K562 (cell line): ENCODE measurements around the gene UNC5C. TPM values are rescaled to one million over a fixed set of nuclear protein-coding genes. Genes with fewer than 3 reads are reported as not detected.

Experiments
- ETV6 ChIP-seq, 3 experiments: fragments of 150-350 bp in 1 of 3; sonication (generic) in 1 of 3; formaldehyde crosslinking in 1 of 3; IDR thresholded peaks; 2 replicates each; pipeline versions ENCODE4 v1.6.1 to v1.8.0; 2014 to 2022; ENCODE audit warnings: borderline replicate concordance in 2 of 3, low read depth in 2 of 3, antibody characterized with exemption in 1 of 3, low read length in 1 of 3, mild to moderate bottlenecking in 1 of 3, missing genetic modification reagents in 1 of 3
- KDM4B ChIP-seq, 2 experiments: fragments of 450-650 bp in 1 of 2; sonication (generic) in 1 of 2; IDR thresholded peaks; 2 replicates each; pipeline ENCODE4 v1.6.1; 2016 to 2017; ENCODE audit warnings: borderline replicate concordance in 2 of 2, antibody characterized with exemption in 1 of 2, low read depth in 1 of 2, mild to moderate bottlenecking in 1 of 2
- NR3C1 ChIP-seq: sonication (generic); formaldehyde crosslinking; IDR thresholded peaks from 2 replicates; pipeline ENCODE4 v1.8.1; 2022; ENCODE audit warnings: missing genetic modification reagents
- ZNF197 ChIP-seq: fragments of 200-800 bp; sonication (Bioruptor generic); IDR thresholded peaks from 2 replicates; pipeline ENCODE4 v1.6.1; 2016; ENCODE audit warnings: low read depth, missing genetic modification characterization, missing compliant biosample characterization
- polyA plus RNA-seq, 8 experiments: library from polyadenylated mRNA; depleted of rRNA in 4 of 8; stranded (reverse) in 5 of 8; unstranded in 3 of 8; fragments of >200 nt; fragmentation: Nextera tagmentation in 2 of 8; fragmentation: Illumina TruSeq in 1 of 8; extraction: Ambion mirVana in 2 of 8; extraction: Trizol in 1 of 8; gene quantifications; 2 replicates each; pipeline versions ENCODE4 v1.2.1 to v1.2.3, GENCODE V29; 2011 to 2014; ENCODE audit warnings: inconsistent platforms in 1 of 8, missing spikeins in 1 of 8
- total RNA-seq, 7 experiments: library from RNA; depleted of rRNA in 6 of 7; stranded (reverse); fragments of >200 nt in 6 of 7; fragmentation: Illumina TruSeq in 2 of 7; extraction: Trizol in 2 of 7; gene quantifications; 2 replicates each; pipeline versions ENCODE4 v1.2.1 to v1.2.3, GENCODE V29; 2011 to 2021; ENCODE audit warnings: low replicate concordance in 1 of 7
- TF ChIP-seq, protein P1 (sequence below): fragments of 450-650 bp; IDR thresholded peaks from 2 replicates; pipeline ENCODE4 v1.6.1; 2016
- TF ChIP-seq, protein P2 (sequence below), 2 experiments: IDR thresholded peaks in 1 of 2; conservative IDR thresholded peaks in 1 of 2; 2 replicates each; pipeline ENCODE4 v1.6.1; 2016; ENCODE audit warnings: low read depth in 2 of 2, mild to moderate bottlenecking in 1 of 2, missing compliant biosample characterization in 1 of 2, missing genetic modification characterization in 1 of 2, moderate library complexity in 1 of 2

The UNC5C gene
- total and polyA plus RNA-seq, 9 of the 15 experiments (the other 6 are each of a cell fraction or from before 2014, with no cell fraction given): under 0.01 to 0.10 (median 0.03) TPM; not detected in 1

DNA sequence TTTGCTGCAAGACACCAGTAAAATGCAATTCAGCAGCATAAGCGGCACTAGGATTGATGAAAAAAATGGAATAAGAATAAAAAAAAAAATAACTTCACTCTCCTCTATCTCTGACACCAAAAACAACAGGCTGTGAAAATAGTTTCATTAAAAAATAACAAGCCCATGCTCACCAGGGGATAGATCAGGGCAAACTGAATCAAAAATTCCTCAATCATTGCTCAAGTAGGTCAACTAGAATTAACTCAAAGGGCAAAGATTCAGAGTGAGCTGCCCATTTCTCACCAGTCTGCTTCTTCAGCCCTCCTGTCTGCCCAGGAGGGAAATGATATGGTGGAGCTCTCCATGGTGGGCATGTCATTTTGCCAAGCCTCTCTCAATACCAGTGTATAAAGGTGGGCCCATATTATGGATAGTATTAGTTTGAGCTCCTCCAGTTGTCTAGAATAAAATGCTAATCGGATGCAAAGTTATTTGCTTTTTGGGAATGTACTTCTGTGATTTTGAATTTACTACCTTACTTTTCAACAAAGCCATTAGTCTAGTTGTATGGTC lies 153.9 kb downstream of the UNC5C start (continued):
- no peak for TF ChIP-seq KDM4B (IDR thresholded peaks at IDR 0.05; ENCODE audit: borderline replicate concordance in 2 of 2, low read depth in 1 of 2)
- TF ChIP-seq, protein P1, sequence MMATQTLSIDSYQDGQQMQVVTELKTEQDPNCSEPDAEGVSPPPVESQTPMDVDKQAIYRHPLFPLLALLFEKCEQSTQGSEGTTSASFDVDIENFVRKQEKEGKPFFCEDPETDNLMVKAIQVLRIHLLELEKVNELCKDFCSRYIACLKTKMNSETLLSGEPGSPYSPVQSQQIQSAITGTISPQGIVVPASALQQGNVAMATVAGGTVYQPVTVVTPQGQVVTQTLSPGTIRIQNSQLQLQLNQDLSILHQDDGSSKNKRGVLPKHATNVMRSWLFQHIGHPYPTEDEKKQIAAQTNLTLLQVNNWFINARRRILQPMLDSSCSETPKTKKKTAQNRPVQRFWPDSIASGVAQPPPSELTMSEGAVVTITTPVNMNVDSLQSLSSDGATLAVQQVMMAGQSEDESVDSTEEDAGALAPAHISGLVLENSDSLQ: no peak
- TF ChIP-seq, protein P2, sequence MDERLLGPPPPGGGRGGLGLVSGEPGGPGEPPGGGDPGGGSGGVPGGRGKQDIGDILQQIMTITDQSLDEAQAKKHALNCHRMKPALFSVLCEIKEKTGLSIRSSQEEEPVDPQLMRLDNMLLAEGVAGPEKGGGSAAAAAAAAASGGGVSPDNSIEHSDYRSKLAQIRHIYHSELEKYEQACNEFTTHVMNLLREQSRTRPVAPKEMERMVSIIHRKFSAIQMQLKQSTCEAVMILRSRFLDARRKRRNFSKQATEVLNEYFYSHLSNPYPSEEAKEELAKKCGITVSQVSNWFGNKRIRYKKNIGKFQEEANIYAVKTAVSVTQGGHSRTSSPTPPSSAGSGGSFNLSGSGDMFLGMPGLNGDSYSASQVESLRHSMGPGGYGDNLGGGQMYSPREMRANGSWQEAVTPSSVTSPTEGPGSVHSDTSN (CRISPR knock-in tag; IDR thresholded peaks at IDR 0.05; ENCODE audit: low read depth): no peak
- TF ChIP-seq, protein P2 (tag; conservative IDR thresholded peaks at IDR 0.05; ENCODE audit: low read depth): no peak
- no peak for TF ChIP-seq ETV6 (IDR thresholded peaks at IDR 0.05; ENCODE audit: borderline replicate concordance in 1 of 2, low read depth in 2 of 2, low read length in 1 of 2)
- TF ChIP-seq ETV6 (CRISPR knock-in tag; IDR thresholded peaks at IDR 0.05; ENCODE audit: borderline replicate concordance): no peak
- no peak for TF ChIP-seq ZNF197
- no peak for TF ChIP-seq NR3C1 (CRISPR knock-in tag)
